H9 (cell line): ENCODE data around the gene HEBP2. TPM values are rescaled to one million over a fixed set of nuclear protein-coding genes. Genes with fewer than 3 reads are reported as not detected.

ENCODE experiments used
- DNase-seq: peaks from one replicate; pipeline ENCODE4 v3.0.0-alpha.2; 2017
- H2AFZ ChIP-seq: one replicate; pipeline ENCODE4 v1.6.1; 2013; ENCODE audit warnings: mild to moderate bottlenecking, low read length, control low read depth, moderate library complexity
- H2AK5ac ChIP-seq: 2 replicates; pipeline ENCODE4 v1.6.1; 2013; ENCODE audit warnings: low read length, control low read depth, mixed read lengths; ENCODE audit not compliant: insufficient read length
- H2BK120ac ChIP-seq: one replicate; pipeline ENCODE4 v1.6.1; 2013; ENCODE audit warnings: low read depth, mild to moderate bottlenecking, low read length, control low read depth, inconsistent platforms; ENCODE audit not compliant: poor library complexity, severe bottlenecking
- H2BK12ac ChIP-seq: 2 replicates; pipeline ENCODE4 v1.6.1; 2013; ENCODE audit warnings: low read length, control low read depth, mixed read lengths, low read depth; ENCODE audit not compliant: insufficient read length
- H2BK15ac ChIP-seq: 2 replicates; pipeline ENCODE4 v1.6.1; 2013; ENCODE audit warnings: low read depth, low read length, control low read depth
- H2BK20ac ChIP-seq: one replicate; pipeline ENCODE4 v1.6.1; 2013; ENCODE audit warnings: low read depth, mild to moderate bottlenecking, low read length, control low read depth, inconsistent platforms; ENCODE audit not compliant: poor library complexity, severe bottlenecking
- H2BK5ac ChIP-seq: 2 replicates; pipeline ENCODE4 v1.6.1; 2013; ENCODE audit warnings: low read length, control low read depth, mixed read lengths; ENCODE audit not compliant: insufficient read length
- H3K14ac ChIP-seq: 2 replicates; pipeline ENCODE4 v1.6.1; 2013; ENCODE audit warnings: low read length, control low read depth; ENCODE audit not compliant: insufficient read depth
- H3K18ac ChIP-seq: 2 replicates; pipeline ENCODE4 v1.6.1; 2013; ENCODE audit warnings: low read depth, mild to moderate bottlenecking, mixed read lengths, low read length, control low read depth; ENCODE audit not compliant: insufficient read length
- H3K23ac ChIP-seq: 2 replicates; pipeline ENCODE4 v1.6.1; 2013; ENCODE audit warnings: low read length, control low read depth, mixed read lengths, low read depth; ENCODE audit not compliant: insufficient read length
- H3K23me2 ChIP-seq: 2 replicates; pipeline ENCODE4 v1.6.1; 2013; ENCODE audit warnings: low read depth, mild to moderate bottlenecking, mixed read lengths, low read length, control low read depth; ENCODE audit not compliant: insufficient read length, poor library complexity, severe bottlenecking
- H3K27ac ChIP-seq: 2 replicates; pipeline ENCODE4 v1.5.1; 2013; ENCODE audit warnings: low read length, control low read depth, mixed read lengths, low read depth; ENCODE audit not compliant: insufficient read length
- H3K27me3 ChIP-seq: 2 replicates; pipeline ENCODE4 v1.6.1; 2013; ENCODE audit warnings: low read length, control low read depth, inconsistent platforms; ENCODE audit not compliant: insufficient read depth
- H3K4ac ChIP-seq: 2 replicates; pipeline ENCODE4 v1.6.1; 2013; ENCODE audit warnings: low read depth, mild to moderate bottlenecking, control low read depth, inconsistent platforms, low read length, moderate library complexity
- H3K4me1 ChIP-seq: 2 replicates; pipeline ENCODE4 v1.6.1; 2013; ENCODE audit warnings: low read length, control low read depth, inconsistent platforms; ENCODE audit not compliant: insufficient read depth
- H3K4me2 ChIP-seq: 2 replicates; pipeline ENCODE4 v1.6.1; 2013; ENCODE audit warnings: low read length, control low read depth, mixed read lengths; ENCODE audit not compliant: insufficient read length, insufficient read depth
- H3K56ac ChIP-seq: 2 replicates; pipeline ENCODE4 v1.6.1; 2013; ENCODE audit warnings: low read depth, mild to moderate bottlenecking, mixed read lengths, low read length, control low read depth; ENCODE audit not compliant: insufficient read length
- H3K79me1 ChIP-seq: 2 replicates; pipeline ENCODE4 v1.6.1; 2013; ENCODE audit warnings: low read depth, mild to moderate bottlenecking, moderate library complexity, low read length, control low read depth, inconsistent platforms; ENCODE audit not compliant: insufficient read depth, poor library complexity, severe bottlenecking
- H3K79me2 ChIP-seq: 2 replicates; pipeline ENCODE4 v1.6.1; 2013; ENCODE audit warnings: low read length, control low read depth, inconsistent platforms; ENCODE audit not compliant: insufficient read depth
- H3K9ac ChIP-seq: 2 replicates; pipeline ENCODE4 v1.6.1; 2013; ENCODE audit warnings: low read length, control low read depth, mixed read lengths; ENCODE audit not compliant: insufficient read length; ENCODE audit errors: extremely low read depth
- H3K9me3 ChIP-seq: one replicate; pipeline ENCODE4 v1.6.1; 2013; ENCODE audit warnings: low read depth, low read length, inconsistent platforms; ENCODE audit not compliant: control insufficient read depth
- H3T11ph ChIP-seq: one replicate; pipeline ENCODE4 v1.6.1; 2013; ENCODE audit warnings: mild to moderate bottlenecking, low read length, control low read depth, inconsistent platforms
- H4K20me1 ChIP-seq: one replicate; pipeline ENCODE4 v1.6.1; 2013; ENCODE audit not compliant: control insufficient read depth, insufficient read length, insufficient read depth
- H4K5ac ChIP-seq: 2 replicates; pipeline ENCODE4 v1.6.1; 2013; ENCODE audit warnings: low read depth, mild to moderate bottlenecking, mixed read lengths, low read length, control low read depth; ENCODE audit not compliant: insufficient read length
- H4K8ac ChIP-seq: replicated peaks from 2 replicates; pipeline ENCODE4 v1.6.1; 2013; ENCODE audit warnings: low read length, control low read depth, mixed read lengths, low read depth; ENCODE audit not compliant: insufficient read length
- H4K91ac ChIP-seq: 2 replicates; pipeline ENCODE4 v1.6.1; 2013; ENCODE audit warnings: low read depth, mild to moderate bottlenecking, moderate library complexity, mixed read lengths, low read length, control low read depth; ENCODE audit not compliant: insufficient read length
- H3K27ac Mint-ChIP-seq, 3 experiments: 2 replicates in 2 of 3; 3 replicates in 1 of 3; pipeline ENCODE4 v1.8.0; 2020 to 2021; ENCODE audit warnings: mixed read lengths in 3 of 3, mild to moderate bottlenecking in 1 of 3, moderate library complexity in 1 of 3
- H3K27me3 Mint-ChIP-seq: 2 replicates; pipeline ENCODE4 v1.8.0; 2021; ENCODE audit warnings: low read depth, mild to moderate bottlenecking, moderate library complexity, mixed read lengths
- H3K36me3 Mint-ChIP-seq, 3 experiments: 2 replicates in 2 of 3; 3 replicates in 1 of 3; pipeline ENCODE4 v1.8.0; 2020 to 2021; ENCODE audit warnings: low read depth in 3 of 3, mixed read lengths in 3 of 3; ENCODE audit not compliant: insufficient read depth in 1 of 3
- H3K4me1 Mint-ChIP-seq, 2 experiments: 2 replicates each; pipeline ENCODE4 v1.8.0; 2020; ENCODE audit warnings: mixed read lengths in 2 of 2
- H3K4me3 Mint-ChIP-seq, 2 experiments: 2 replicates in 1 of 2; 3 replicates in 1 of 2; pipeline ENCODE4 v1.8.0; 2020 to 2021; ENCODE audit warnings: mild to moderate bottlenecking in 2 of 2, mixed read lengths in 2 of 2, moderate library complexity in 1 of 2
- H3K9me3 Mint-ChIP-seq, 2 experiments: 2 replicates in 1 of 2; 3 replicates in 1 of 2; pipeline ENCODE4 v1.8.0; 2020; ENCODE audit warnings: mild to moderate bottlenecking in 2 of 2, mixed read lengths in 2 of 2, moderate library complexity in 1 of 2
- CTCF ChIP-seq: fragments of 200-600 bp; sonication (generic); conservative IDR thresholded peaks from 3 replicates; pipeline ENCODE4 v1.8.0; 2021; ENCODE audit warnings: antibody characterized with exemption, mild to moderate bottlenecking
- WGBS: extraction: QIAGEN DNeasy Blood & Tissue Kit; methylation state at CpG from one replicate; pipeline ENCODE4 v1.1.7; 2013; ENCODE audit warnings: missing lambda C conversion rate, low lambda C conversion rate, mixed read lengths; ENCODE audit not compliant: insufficient read length; ENCODE audit errors: extremely low coverage; 5-methylcytosine and 5-hydroxymethylcytosine counted together
- total RNA-seq: library from RNA; stranded (reverse); gene quantifications from 2 replicates; pipeline ENCODE4 v1.2.1, GENCODE V29; 2021

The HEBP2 gene
- total RNA-seq, 1 experiment from 2014 or later = 57.8 TPM

DNA sequence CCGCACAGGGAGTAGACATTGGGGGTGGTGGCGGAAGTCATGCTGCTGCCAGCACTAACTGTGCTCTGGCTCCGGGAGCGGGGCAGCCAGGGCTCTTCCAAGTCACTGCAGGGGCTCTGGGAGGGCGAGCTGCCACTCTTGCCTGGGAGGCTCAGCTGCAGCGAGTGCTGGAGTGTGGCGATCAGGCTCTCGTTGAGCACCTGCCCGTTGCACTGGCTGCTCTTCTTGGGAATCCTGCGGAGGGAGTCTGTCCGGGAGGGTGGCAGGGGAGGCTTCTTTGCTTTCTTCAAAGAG is 28.0 kb downstream of the HEBP2 start:
- no peak overlapping the region for H2BK12ac ChIP-seq
- Mint-ChIP-seq H3K4me1 (peaks cover 6 to 10% of the 10 kb centered on the region in 2 experiments; a peak in 3 of 4 replicates), H3K36me3 (peaks cover 0 to 20% (median 3%) of the 10 kb centered on the region in 3 experiments; a peak in 5 of 7 replicates), H3K27me3 (no peaks in the 10 kb centered on the region), H3K27ac (peak overlapping the region in 2 of 3 experiments; percentile 17 to 42; a peak in 3 of 7 replicates), H3K9me3 (no peaks in the 10 kb centered on the region), H3K4me3 (no peak overlapping the region)
- no peak overlapping the region for H2BK15ac ChIP-seq
- WGBS = no CpG with 5 or more reads among the region's 11 CpGs
- no peak overlapping the region for H2AFZ ChIP-seq
- H2AK5ac ChIP-seq = no peak overlapping the region
- no peak overlapping the region for H3K27ac ChIP-seq
- H2BK120ac ChIP-seq = no peak overlapping the region
- H3K9me3 ChIP-seq = no peaks in the 10 kb centered on the region
- H2BK5ac ChIP-seq = no peak overlapping the region
- H3K79me1 ChIP-seq = no peaks in the 10 kb centered on the region
- no peaks in the 10 kb centered on the region for H3K23me2 ChIP-seq
- no peak overlapping the region for H4K91ac ChIP-seq
- no peak overlapping the region for H3K4me2 ChIP-seq
- H3K18ac ChIP-seq = no peak overlapping the region
- H4K5ac ChIP-seq = no peak overlapping the region
- H2BK20ac ChIP-seq = no peak overlapping the region
- H3K27me3 ChIP-seq = no peaks in the 10 kb centered on the region
- no peak overlapping the region for H3K4ac ChIP-seq
- H3K79me2 ChIP-seq = no peaks in the 10 kb centered on the region
- no peak overlapping the region for H3T11ph ChIP-seq
- no peak overlapping the region for H3K14ac ChIP-seq
- no peak overlapping the region for H3K56ac ChIP-seq
- H3K9ac ChIP-seq = no peak overlapping the region
- no peak for DNase-seq
- no peaks in the 10 kb centered on the region for H4K20me1 ChIP-seq
- no peak overlapping the region for H3K23ac ChIP-seq
- no peak for TF ChIP-seq CTCF
- H4K8ac ChIP-seq = no peak overlapping the region
- H3K4me1 ChIP-seq = no peaks in the 10 kb centered on the region
